Astrocyte of the hippocampus (primary cell): Measurements from ENCODE around the gene CDT1.
"Not testable (repeated sequence)": the region's sequence is repeated elsewhere in the genome, so short reads cannot be mapped to it uniquely, and the experiment has no call there.

ENCODE experiments used
- DNase-seq: peaks from one replicate; pipeline ENCODE4 v3.0.0; 2011; ENCODE audit warnings: low read depth, low spot score

CDT1 gene

GRCh38 chr16:88816736-88817535, 13.3 kb downstream of the CDT1 start:
- DNase-seq: no peak

- no peak for DNase-seq
These were observed 14.4 kb downstream of the CDT1 start for GRCh38 chr16:88817785-88818574.

GRCh38 chr16:88818575-88818874, 14.9 kb downstream of the CDT1 start:
- DNase-seq: no peak

- no peak for DNase-seq
These were observed 15.5 kb downstream of the CDT1 start for GRCh38 chr16:88819126-88819525.

- DNase-seq: no peak
These were observed 16.9 kb downstream of the CDT1 start for GRCh38 chr16:88820385-88821025.

DNA sequence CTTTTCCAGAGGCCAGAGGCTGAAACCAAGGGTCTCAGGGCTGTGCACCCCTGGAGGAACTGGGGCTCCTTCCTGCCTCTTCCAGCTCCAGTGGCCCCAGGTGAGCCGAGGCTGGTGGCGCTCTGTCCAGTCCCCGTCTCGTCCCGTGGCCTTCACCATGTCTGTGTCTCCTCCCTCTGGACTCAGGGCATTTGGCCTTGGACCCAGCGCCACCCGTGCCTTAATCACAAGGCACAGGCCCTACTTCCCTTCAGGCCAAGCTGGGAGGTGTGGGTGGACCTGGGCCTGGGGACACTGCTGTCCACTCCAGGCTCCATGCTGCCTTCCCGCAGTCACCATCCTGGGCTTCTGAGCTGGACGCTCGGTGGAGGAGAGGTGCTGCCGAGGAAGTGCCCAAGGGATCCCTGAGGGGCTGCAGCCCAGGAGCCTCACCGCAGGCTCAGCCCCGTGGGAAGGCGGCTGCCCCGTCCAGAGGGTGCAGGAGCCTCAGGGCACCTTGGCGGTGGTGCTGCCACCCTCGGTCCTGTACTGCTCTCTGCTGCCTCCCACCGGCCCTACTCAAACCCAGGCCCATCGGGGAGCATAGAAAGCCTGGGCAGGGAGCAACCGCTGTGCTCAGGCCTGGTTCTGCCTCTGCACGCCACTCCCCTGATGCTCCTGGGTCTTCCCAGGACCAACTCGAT, 17.7 kb downstream of the CDT1 start:
- DNase-seq: no peak

DNA sequence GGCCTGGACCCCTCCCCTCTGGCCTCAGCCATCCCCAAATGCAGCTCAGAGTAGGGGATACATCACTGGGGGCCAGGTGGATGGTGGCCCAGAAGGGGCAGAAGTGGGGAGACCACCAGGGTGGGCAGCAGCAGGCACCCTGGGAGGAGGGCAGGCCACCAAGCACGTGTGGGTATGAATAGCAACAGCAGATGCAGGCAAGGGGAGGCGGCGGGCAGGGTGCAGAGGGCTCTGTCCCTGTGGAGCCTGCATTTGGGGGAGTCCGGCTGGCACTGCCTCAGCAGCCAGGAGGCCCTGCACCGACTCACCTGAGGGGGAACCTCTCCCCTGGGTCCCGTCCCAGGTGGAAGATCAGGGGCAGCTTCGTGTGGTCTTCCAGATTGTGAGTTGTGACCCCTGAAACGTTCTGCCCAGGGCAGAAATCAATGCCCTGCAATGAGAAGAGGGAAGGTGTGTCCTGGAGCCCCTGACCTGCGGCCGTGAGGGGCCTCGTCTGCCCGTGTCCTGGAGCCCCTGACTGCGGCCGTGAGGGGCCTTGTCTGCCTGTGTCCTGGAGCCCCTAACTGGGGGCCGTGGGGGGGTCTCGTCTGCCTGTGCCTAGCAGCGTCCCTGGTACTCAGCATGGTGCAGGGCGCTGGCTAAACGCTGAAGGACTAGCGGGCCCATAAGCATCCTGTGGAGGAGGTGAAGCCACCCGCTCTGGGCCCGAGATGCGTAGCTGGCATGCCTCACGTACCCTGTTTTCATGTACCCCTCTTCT, 18.9 kb downstream of the CDT1 start:
- DNase-seq: no peak

DNA sequence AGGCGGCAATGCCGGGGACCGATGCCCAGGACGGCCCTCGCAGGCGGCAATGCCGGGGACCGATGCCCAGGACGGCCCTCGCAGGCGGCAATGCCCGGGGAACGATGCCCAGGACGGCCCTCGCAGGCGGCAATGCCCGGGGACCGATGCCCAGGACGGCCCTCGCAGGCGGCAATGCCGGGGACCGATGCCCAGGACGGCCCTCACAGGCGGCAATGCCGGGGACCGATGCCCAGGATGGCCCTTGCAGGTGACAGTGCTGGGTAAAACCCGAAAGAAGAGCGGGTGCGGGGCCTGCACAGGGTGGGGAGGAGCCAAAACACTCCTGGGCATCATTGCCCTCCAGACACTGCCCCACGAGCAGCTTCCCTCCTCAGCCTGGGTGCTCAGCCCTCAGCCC, 20.1 kb downstream of the CDT1 start:
- DNase-seq: not testable (repeated sequence)

- DNase-seq: no peak
These were observed 20.9 kb downstream of the CDT1 start for GRCh38 chr16:88824256-88825077.

GRCh38 chr16:88825146-88825545, 21.6 kb downstream of the CDT1 start:
- no peak for DNase-seq

DNA sequence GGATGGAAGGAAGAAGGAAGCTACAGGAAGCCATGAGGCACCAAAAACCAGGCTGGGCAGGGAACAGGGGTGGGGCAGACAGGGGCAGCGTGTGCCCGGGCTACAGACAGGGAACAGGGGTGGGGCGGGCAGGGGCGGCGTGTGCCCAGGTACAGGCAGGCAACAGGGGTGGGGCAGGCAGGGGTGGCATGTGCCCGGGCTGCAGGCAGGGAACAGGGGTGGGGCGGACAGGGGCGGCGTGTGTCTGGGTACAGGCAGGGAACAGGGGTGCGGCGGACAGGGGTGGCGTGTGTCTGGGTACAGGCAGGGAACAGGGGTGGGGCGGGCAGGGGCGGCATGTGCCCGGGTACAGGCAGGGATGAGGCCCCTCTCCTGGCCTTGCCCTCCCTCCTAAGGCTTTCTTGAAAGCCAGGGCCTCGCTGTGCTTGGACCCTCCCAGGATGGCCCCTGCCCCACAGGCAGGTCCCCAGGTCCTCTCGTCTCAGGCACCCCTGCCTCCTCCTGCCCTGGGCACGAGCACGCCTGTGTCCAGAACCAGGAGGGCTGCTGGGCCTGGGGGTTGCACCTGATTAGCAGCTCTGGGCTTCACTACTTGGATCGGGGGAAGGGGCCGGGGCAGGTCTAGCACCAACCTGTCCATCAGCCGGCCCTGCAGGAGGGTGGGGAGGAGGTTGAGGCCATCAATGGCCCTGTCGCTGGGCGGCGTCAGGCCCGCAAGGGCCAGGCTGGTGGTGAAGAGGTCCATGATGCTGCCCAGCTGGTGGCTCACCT, 22.7 kb downstream of the CDT1 start:
- DNase-seq: no peak

- no peak for DNase-seq
These were observed 24.1 kb downstream of the CDT1 start for GRCh38 chr16:88827727-88828126.

GRCh38 chr16:88828711-88829110, 25.1 kb downstream of the CDT1 start:
- no peak for DNase-seq

GRCh38 chr16:88830258-88830657, 26.7 kb downstream of the CDT1 start:
- no peak for DNase-seq

DNA sequence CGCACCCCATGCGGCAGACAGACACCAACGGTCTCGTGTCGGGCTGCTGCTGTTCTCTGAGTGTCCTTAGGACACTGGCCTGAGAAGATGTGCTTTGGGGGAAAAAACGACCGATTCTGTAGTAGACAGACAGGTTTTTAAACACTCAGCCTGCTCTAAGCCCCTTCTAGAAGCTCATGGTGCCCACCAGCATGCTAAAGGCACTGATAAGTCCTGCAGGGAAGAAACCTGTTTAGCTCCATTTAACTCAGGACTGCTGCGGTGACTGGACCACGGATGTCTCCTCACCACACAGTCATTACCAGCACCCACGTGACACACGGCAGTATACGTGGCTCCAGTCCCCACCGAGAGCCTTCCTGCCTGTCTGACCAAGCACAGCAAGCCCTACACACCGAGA, 27.2 kb downstream of the CDT1 start:
- no peak for DNase-seq

DNA sequence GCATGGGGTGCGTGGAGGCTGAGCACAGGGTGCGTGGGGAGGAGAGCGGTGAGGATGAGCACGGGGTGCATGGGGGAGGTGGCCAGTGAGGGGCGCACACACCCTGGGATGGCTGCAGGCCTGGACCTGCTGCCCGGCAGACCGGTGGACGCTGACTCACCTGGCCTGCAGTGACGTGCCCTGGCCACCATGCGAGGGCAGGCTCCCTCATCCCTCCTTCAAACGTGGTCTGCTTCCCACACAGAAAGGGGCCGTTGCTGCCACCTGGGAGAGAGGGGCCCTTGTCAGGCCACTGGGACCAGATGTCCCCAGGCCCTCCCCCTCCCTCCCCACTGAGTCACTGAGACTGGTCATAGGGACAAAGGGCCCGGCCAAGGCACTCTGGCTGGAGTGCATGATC, 28.2 kb downstream of the CDT1 start:
- peak; percentile 38 for DNase-seq

- no peak for DNase-seq
These were observed 29.5 kb downstream of the CDT1 start for GRCh38 chr16:88833086-88833485.

DNA sequence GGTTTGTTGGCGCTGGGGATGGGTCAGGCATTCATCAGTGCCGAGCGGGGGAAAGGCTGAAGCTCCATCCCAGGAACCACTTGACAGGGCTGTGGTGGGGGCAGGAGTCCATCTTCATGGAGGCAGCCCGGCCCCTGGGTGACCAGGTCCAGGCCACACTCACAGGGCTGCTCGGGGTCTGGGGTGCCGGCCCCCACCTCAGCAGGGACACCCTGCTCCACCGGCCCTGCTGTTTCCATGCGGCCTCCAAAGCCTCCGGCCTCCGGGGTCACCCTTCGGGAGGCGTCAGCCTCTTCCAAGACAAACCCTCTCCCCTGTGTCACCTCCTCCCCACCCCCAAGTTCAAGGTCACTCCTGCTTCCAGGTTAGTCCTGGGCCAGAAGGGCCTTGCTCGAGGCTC, 31.1 kb downstream of the CDT1 start:
- no peak for DNase-seq

- peak; percentile 56 for DNase-seq
These were observed 31.8 kb downstream of the CDT1 start for GRCh38 chr16:88835383-88835782.

- no peak for DNase-seq
These were observed 32.2 kb downstream of the CDT1 start for GRCh38 chr16:88835818-88836217.
